ENCODE results near the gene EPN3. TPM values are rescaled to one million over a fixed set of nuclear protein-coding genes. Genes with fewer than 3 reads are reported as not detected.

Gene EPN3
- polyA plus RNA-seq, 1 of the 3 experiments (the other 2 are of a cell fraction): 0.05 TPM

DNA sequence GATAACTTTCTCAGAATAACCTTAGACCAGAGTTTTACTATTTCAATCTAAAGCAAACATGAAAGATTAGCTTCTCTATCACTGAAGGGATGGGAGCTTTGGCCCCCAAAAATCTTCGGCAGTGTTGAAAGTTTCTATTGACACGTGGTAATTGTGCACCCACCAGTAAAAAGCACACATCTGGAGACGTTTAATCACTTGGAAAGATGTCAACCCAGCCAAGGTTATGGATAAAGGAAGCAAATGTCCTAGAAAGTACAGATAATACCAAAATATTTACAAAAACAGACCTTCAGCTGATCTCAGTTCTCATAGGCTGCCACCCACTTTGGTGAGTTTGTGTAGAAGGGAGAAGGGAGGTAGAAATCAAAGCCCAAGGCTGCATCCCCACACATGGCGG lies 19.0 kb upstream of the EPN3 start:
- H2AFZ ChIP-seq (ENCODE audit: low read depth): no peak overlapping the region
- no peak overlapping the region for H3K4me2 ChIP-seq
- H4K20me1 ChIP-seq (ENCODE audit: insufficient read depth): no peaks in the 10 kb centered on the region
- H3K9ac ChIP-seq: no peak overlapping the region
- CTCF ChIA-PET: no interaction called here
- POLR2A ChIA-PET: no interaction called here
- H3K4me1 ChIP-seq (ENCODE audit: control insufficient read depth in 1 of 2, insufficient read depth in 2 of 2, low read depth in 1 of 2, low read length in 1 of 2): peaks cover 0 to 10% of the 10 kb centered on the region in 2 experiments; a peak in 1 of 4 replicates
- H3K36me3 ChIP-seq (replicated peaks in 1 of 2; ENCODE audit: control insufficient read depth in 1 of 2, insufficient read depth in 2 of 2, low read length in 1 of 2): no peaks in the 10 kb centered on the region
- H3K4me3 ChIP-seq (ENCODE audit: low read depth in 2 of 2, low read length in 1 of 2): no peak overlapping the region
- DNase-seq: no peak
- no peaks in the 10 kb centered on the region for H3K9me2 ChIP-seq
- no peaks in the 10 kb centered on the region for H3F3A ChIP-seq (replicated peaks; ENCODE audit: insufficient read depth)
- H3K27me3 ChIP-seq (ENCODE audit: insufficient read depth): no peaks in the 10 kb centered on the region
- H3K9me3 ChIP-seq: no peaks in the 10 kb centered on the region
- H3K79me2 ChIP-seq (ENCODE audit: insufficient read depth): no peaks in the 10 kb centered on the region
- no peak overlapping the region for H3K27ac ChIP-seq (ENCODE audit: low read depth in 2 of 2, low read length in 1 of 2)
- 72% methylated on average over 4 of the region's 4 CpGs for WGBS (ENCODE audit: low lambda C conversion rate)
- TF ChIP-seq YY1 (IDR thresholded peaks at IDR 0.05; ENCODE audit: low read depth) (no peak), RFX5 (IDR thresholded peaks at IDR 0.05; ENCODE audit: low read length) (no peak), MEF2A (IDR thresholded peaks at IDR 0.05; ENCODE audit: borderline replicate concordance, low read depth) (no peak), TEAD4 (IDR thresholded peaks at IDR 0.05; ENCODE audit: borderline replicate concordance, insufficient read depth) (no peak), SIN3A (IDR thresholded peaks at IDR 0.05; ENCODE audit: borderline replicate concordance, low read depth, low read length) (no peak), TAF1 (IDR thresholded peaks at IDR 0.05; ENCODE audit: borderline replicate concordance, low read depth, low read length) (no peak), SMC3 (IDR thresholded peaks at IDR 0.05; ENCODE audit: low read depth, low read length) (no peak), NRF1 (IDR thresholded peaks at IDR 0.05; ENCODE audit: low read depth, low read length) (no peak), RAD21 (IDR thresholded peaks at IDR 0.05; ENCODE audit: low read length) (no peak), FOXM1 (IDR thresholded peaks at IDR 0.05; ENCODE audit: low read depth) (no peak)
- TF ChIP-seq, protein P1, sequence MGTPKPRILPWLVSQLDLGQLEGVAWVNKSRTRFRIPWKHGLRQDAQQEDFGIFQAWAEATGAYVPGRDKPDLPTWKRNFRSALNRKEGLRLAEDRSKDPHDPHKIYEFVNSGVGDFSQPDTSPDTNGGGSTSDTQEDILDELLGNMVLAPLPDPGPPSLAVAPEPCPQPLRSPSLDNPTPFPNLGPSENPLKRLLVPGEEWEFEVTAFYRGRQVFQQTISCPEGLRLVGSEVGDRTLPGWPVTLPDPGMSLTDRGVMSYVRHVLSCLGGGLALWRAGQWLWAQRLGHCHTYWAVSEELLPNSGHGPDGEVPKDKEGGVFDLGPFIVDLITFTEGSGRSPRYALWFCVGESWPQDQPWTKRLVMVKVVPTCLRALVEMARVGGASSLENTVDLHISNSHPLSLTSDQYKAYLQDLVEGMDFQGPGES (IDR thresholded peaks at IDR 0.05; ENCODE audit: low read depth, low read length): no peak
- TF ChIP-seq, protein P2, sequence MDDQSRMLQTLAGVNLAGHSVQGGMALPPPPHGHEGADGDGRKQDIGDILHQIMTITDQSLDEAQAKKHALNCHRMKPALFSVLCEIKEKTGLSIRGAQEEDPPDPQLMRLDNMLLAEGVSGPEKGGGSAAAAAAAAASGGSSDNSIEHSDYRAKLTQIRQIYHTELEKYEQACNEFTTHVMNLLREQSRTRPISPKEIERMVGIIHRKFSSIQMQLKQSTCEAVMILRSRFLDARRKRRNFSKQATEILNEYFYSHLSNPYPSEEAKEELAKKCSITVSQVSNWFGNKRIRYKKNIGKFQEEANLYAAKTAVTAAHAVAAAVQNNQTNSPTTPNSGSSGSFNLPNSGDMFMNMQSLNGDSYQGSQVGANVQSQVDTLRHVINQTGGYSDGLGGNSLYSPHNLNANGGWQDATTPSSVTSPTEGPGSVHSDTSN (IDR thresholded peaks at IDR 0.05): no peak
- TF ChIP-seq, protein P3, sequence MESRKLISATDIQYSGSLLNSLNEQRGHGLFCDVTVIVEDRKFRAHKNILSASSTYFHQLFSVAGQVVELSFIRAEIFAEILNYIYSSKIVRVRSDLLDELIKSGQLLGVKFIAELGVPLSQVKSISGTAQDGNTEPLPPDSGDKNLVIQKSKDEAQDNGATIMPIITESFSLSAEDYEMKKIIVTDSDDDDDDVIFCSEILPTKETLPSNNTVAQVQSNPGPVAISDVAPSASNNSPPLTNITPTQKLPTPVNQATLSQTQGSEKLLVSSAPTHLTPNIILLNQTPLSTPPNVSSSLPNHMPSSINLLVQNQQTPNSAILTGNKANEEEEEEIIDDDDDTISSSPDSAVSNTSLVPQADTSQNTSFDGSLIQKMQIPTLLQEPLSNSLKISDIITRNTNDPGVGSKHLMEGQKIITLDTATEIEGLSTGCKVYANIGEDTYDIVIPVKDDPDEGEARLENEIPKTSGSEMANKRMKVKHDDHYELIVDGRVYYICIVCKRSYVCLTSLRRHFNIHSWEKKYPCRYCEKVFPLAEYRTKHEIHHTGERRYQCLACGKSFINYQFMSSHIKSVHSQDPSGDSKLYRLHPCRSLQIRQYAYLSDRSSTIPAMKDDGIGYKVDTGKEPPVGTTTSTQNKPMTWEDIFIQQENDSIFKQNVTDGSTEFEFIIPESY (IDR thresholded peaks at IDR 0.05; ENCODE audit: borderline replicate concordance, low read depth): no peak

DNA sequence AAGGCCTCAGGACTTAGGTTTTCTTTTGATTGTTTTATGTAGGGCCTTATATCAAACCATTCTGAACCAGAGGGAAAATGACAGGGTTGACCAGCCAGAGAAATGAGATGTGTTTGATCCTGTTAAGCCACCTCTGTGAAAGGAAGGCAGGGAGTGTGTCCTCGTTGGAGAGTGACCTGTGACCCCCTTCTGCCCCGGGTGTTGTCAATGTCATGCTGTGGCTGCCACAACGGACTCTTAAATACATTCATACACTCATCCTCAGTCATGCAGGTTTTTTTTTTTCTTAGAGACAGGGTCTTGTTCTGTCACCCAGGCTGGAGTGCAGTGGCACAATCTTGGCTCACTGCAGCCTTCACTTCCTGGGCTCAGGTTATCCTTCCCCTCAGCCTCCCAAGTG lies 18.1 kb upstream of the EPN3 start:
- Histone ChIP-seq H3K4me3 (ENCODE audit: low read depth in 2 of 2, low read length in 1 of 2) (no peak overlapping the region), H3K4me2 (no peak overlapping the region), H3K9me2 (no peaks in the 10 kb centered on the region), H4K20me1 (ENCODE audit: insufficient read depth) (no peaks in the 10 kb centered on the region), H3K9me3 (no peaks in the 10 kb centered on the region), H3K9ac (no peak overlapping the region), H3K79me2 (ENCODE audit: insufficient read depth) (no peaks in the 10 kb centered on the region), H3K27me3 (ENCODE audit: insufficient read depth) (no peaks in the 10 kb centered on the region), H3K4me1 (ENCODE audit: control insufficient read depth in 1 of 2, insufficient read depth in 2 of 2, low read depth in 1 of 2, low read length in 1 of 2) (peaks cover 0 to 3% of the 10 kb centered on the region in 2 experiments; a peak in 1 of 4 replicates), H3F3A (replicated peaks; ENCODE audit: insufficient read depth) (no peaks in the 10 kb centered on the region), H2AFZ (ENCODE audit: low read depth) (no peak overlapping the region), H3K27ac (ENCODE audit: low read depth in 2 of 2, low read length in 1 of 2) (no peak overlapping the region), H3K36me3 (replicated peaks in 1 of 2; ENCODE audit: control insufficient read depth in 1 of 2, insufficient read depth in 2 of 2, low read length in 1 of 2) (no peaks in the 10 kb centered on the region)
- 70% methylated on average over 3 of the region's 3 CpGs for WGBS (ENCODE audit: low lambda C conversion rate)
- TF ChIP-seq NRF1 (IDR thresholded peaks at IDR 0.05; ENCODE audit: low read depth, low read length) (no peak), EZH2phosphoT487 (IDR thresholded peaks at IDR 0.05; ENCODE audit: borderline replicate concordance, low read depth) (no peak)
- TF ChIP-seq, protein P4, sequence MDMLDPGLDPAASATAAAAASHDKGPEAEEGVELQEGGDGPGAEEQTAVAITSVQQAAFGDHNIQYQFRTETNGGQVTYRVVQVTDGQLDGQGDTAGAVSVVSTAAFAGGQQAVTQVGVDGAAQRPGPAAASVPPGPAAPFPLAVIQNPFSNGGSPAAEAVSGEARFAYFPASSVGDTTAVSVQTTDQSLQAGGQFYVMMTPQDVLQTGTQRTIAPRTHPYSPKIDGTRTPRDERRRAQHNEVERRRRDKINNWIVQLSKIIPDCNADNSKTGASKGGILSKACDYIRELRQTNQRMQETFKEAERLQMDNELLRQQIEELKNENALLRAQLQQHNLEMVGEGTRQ (IDR thresholded peaks at IDR 0.05; ENCODE audit: borderline replicate concordance, low read depth, low read length): no peak
- ChIA-PET CTCF (interaction anchor here (1.2 to 2.4 kb wide), 3 partner anchors 17 to 152 kb away, joined by 3 to 5 read pairs (median 3); partner anchors contain the start of gene EPN3), POLR2A (no interaction called here)
- DNase-seq: no peak
